Stimulated activated CD8-positive, alpha-beta memory T cell treated with anti-CD3 and anti-CD28 coated beads, Interleukin-7, amount 100 ng/mL, for 1 hour (primary cell): ENCODE results near the gene GTPBP6.
"Not testable (repeated sequence)": the region's sequence is repeated elsewhere in the genome, so short reads cannot be mapped to it uniquely, and the experiment has no call there.

Experiments
- DNase-seq, 2 donors: peaks; one replicate each; pipeline ENCODE4 v3.0.0-alpha.2; 2020; ENCODE audit warnings: low read depth in 2 of 2

Gene GTPBP6

DNA sequence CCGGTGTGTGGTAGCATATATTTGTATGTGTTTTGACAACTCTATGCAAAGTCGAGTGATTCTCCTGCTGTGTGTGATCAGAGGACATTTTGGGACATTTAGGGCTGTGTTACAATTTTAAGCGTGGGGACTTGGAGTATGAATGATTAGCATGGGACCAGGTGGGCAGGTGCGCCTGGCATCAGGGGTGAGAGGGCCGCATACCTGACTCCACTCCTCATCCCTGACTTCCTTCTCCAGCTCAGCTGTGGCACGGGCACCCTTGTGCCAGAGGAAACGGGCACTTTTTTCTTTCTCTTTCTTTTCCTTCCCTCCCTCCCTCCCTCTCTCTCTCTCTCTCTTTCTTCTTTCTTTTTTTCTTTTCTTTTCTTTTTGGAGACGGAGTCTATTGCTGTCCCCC lies 53.1 kb downstream of the GTPBP6 start:
- DNase-seq = no peak

DNA sequence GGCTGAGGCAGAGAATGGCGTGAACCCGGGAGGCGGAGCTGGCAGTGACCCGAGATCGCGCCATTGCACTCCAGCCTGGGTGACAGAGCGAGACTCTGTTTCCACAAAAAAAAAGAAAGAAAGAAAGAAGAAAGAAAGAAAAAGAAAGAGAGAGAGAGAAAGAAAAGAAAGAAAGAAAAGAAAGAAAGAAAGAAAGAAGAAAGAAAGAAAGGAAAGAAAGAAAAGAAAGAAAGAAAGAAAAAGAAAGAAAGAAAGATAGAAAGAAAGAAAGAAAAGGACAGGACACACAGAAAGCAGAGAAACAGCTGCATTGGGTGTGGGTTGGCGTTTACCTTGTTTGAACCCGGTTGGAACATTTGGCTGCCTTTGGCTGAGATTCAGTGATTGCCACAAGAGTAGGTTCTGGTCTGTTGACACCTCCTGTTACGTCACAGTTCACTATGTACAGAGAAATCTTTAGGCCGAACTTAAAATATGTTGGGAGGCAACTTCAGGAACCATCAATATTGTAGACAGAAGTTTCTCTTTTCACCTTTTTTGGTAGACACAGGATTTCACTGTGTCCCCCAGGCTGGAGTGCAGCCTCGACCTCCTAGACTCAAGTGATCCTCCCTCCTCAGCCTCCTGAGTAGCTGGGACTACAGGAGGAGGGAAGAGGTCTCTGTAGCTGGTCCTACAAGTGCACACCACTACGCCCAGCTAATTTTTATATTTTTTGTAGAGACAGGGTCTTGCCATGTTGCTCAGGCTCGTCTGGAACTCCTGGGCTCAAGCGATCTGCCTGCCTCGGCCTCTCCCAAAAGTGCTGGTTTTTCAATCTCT lies 53.8 kb downstream of the GTPBP6 start:
- DNase-seq = no peak

DNA sequence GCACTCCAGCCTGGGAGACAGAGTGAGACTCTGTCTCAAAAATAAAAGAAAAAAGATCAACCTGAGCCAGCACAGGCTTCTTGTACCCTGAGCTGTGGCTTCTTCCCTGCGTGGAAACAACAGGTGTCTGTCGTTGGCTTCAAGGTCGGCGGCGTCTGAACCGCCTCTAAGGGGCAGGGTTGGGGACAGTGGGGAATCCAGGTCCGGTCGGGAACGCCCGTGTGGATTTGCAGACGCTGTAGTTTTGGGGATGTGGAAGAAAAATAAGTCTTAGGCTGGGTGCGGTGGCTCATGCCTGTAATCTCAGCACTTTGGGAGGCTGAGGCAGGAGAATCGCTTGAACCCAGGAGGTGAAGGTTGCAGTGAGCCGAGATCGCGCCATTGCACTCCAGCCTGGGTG lies 54.6 kb downstream of the GTPBP6 start:
- not testable (repeated sequence) for DNase-seq

GRCh38 chrX:262381-262909 lies 56.2 kb downstream of the GTPBP6 start:
- no peak for DNase-seq

GRCh38 chrX:261919-262352 lies 56.7 kb downstream of the GTPBP6 start:
- no peak for DNase-seq

DNA sequence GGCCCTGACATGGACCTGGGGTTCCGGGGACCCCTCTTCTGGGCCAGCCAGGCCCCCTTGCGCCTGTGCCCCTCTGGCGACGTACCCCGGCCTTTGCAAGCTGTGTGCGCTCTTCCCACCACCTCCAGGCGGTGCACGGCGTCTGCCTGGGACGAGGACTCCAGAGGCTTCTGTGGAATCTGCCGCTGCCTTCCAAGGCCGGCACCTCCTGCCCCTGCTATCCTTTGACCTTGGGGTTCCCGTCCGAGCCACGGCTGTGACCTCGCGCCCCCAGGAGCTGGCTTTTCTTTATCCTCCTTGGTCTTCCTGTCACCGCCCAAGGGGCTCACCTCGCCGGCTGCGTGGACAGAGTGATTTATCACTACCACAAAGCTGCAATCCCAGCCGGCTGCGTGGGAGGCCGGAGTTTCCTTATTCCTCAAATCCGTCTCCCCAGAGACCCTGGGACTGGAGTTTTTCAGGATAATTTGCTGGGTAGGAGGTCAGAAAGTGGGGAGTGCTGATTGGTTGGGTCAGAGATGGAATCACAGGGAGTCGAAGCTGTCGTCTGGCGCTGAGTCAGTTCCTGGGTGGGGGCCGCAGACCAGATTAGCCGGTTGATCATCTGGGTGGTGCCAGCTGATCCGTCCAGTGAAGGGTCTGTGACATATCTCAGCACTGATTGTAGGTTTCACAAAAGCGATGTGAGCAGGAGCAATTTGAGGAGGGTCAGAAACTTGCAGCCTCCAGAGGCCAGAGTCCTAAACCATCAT lies 57.3 kb downstream of the GTPBP6 start:
- no peak for DNase-seq

DNA sequence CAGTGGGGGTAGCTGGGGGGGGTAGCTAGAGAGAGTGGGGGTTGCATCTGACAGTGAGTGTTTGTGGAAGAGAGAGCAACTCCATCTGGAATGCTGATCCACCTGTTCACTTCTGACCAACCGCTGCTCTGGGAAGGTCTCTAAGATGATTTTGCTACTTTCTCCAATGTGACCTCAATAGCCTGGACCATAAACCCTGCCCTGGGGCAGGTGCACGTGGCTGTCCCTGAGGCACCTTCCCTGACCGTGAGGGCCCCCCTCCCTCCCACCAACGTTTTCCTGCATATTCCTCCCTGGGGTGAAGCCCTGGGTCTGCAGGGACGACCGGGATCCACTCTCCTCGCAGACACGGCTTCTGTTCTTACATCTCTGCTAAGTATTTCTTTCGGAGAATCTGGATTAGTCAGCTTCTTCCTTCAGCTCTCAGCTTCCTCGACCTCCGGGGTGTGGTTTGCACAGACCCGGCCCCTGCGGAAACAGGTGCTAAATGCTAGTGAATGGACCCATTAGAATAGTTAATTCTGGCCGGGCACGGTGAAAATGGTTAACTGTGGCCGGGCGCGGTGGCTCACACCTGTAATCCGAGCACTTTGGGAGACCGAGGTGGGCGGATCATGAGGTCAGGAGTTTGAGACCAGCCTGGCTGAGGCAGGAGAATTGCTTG lies 58.8 kb downstream of the GTPBP6 start:
- DNase-seq = no peak

DNA sequence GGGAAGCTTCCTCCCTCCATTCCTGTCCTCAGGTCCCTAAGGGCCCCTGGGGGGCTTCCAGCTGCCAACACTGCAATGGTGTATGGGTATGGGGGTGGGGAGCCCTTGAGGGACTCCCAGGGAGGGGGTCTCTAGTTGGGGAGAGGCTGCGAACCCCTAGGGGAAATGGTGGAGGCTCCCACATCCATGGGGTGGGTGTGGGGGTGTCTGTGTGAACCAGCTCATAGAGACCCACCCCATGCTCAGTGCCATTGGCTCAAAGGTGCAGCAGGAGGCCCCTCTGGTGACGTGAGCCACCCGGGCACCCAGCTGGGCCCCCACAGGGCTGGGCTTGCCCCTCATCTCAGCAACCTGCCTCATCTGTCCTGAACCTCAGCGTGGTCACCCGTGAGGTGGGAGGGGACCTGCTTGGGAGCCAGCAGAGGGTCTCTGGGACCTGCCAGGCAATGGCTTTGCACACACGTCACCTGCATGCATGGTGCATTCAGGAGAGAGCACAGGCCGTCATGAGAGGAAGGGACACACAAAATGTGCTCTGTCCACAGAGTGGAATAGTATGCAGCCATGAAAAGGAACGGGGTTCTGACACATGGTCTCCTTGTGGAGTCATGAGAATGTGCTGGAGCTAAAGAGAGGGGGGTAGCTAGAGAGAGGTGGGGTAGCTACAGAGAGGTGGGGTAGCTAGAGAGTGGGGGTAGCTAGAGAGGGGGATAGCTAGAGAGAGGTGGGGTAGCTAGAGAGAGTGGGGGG lies 60.1 kb downstream of the GTPBP6 start:
- DNase-seq = no peak

GRCh38 chrX:257681-258289 lies 60.8 kb downstream of the GTPBP6 start:
- no peak for DNase-seq

DNA sequence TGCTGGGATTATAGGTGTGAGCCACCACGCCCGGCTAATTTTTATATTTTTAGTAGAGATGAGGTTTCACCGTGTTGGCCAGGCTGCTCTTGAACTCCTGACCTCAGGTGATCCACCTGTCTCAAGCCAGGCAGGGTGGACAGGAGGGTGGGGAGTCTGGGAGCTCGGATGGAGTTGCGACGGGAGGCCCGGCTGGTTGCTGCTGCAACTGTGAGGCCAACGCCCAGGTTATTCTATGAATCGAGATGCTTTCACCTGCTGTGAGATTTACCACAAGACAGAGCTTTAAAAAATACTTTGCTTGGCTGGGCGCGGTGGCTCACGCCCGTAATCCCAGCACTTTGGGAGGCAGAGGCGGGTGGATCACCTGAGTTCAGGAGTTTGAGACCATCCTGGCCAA lies 61.5 kb downstream of the GTPBP6 start:
- not testable (repeated sequence) for DNase-seq

- no peak for DNase-seq
These were observed 62.7 kb downstream of the GTPBP6 start for GRCh38 chrX:255923-256331.
